Neural cell (in vitro differentiated cells): ENCODE results near the gene DENND2A.

Experiments
- CTCF ChIP-seq: fragments of 450-650 bp; IDR thresholded peaks from 2 replicates; pipeline ENCODE4 v1.5.1; 2014; ENCODE audit warnings: antibody characterized with exemption, mild to moderate bottlenecking, moderate library complexity; ENCODE audit not compliant: poor library complexity, severe bottlenecking
- MXI1 ChIP-seq: fragments of 450-650 bp; conservative IDR thresholded peaks from 2 replicates; pipeline ENCODE4 v1.6.1; 2014; ENCODE audit warnings: antibody characterized with exemption, mild to moderate bottlenecking; ENCODE audit not compliant: poor library complexity, severe bottlenecking

- TF ChIP-seq CTCF (no peak), MXI1 (no peak)
Measured at GRCh38 chr7:140526787-140527664, 113.6 kb downstream of the DENND2A start.
